Transverse colon (tissue), 4 donors: ENCODE results near the gene MPPED1. TPM values are rescaled to one million over a fixed set of nuclear protein-coding genes. Genes with fewer than 3 reads are reported as not detected.

Source experiments
- DNase-seq: peaks from one replicate; pipeline ENCODE4 v3.0.0-alpha.2; 2019
- H3K27ac ChIP-seq, 4 donors: fragments of 200-600 bp; sonication (generic); 2 replicates each; pipeline ENCODE4 v1.5.1; 2016 to 2018; ENCODE audit warnings: inconsistent platforms in 4 of 4
- H3K27me3 ChIP-seq: fragments of 200-600 bp; sonication (generic); 2 replicates; pipeline ENCODE4 v1.5.1; 2017; ENCODE audit warnings: inconsistent platforms
- H3K36me3 ChIP-seq, 4 donors: fragments of 200-600 bp; sonication (generic); 2 replicates each; pipeline ENCODE4 v1.5.1; 2017 to 2019; ENCODE audit warnings: inconsistent platforms in 4 of 4
- H3K4me1 ChIP-seq, 4 donors: fragments of 200-600 bp; sonication (generic); 2 replicates each; pipeline ENCODE4 v1.5.1; 2017 to 2020; ENCODE audit warnings: inconsistent platforms in 4 of 4
- H3K4me3 ChIP-seq, 4 donors: fragments of 200-600 bp; sonication (generic); 1 replicate in 1 of 4; 2 replicates in 3 of 4; pipeline versions ENCODE4 v1.5.1 to v1.6.1; 2017 to 2019; ENCODE audit warnings: inconsistent platforms in 4 of 4
- H3K9me3 ChIP-seq, 2 donors: fragments of 200-600 bp; sonication (generic); 2 replicates each; pipeline ENCODE4 v1.5.1; 2017 to 2019; ENCODE audit warnings: inconsistent platforms in 2 of 2
- EP300 ChIP-seq: sonication (generic); formaldehyde crosslinking; IDR thresholded peaks from one replicate; pipeline ENCODE4 v1.6.1; 2017; ENCODE audit warnings: antibody characterized with exemption, low read depth
- POLR2A ChIP-seq: fragments of 450-650 bp; IDR thresholded peaks from one replicate; pipeline ENCODE4 v1.6.1; 2016; ENCODE audit warnings: antibody characterized with exemption, mild to moderate bottlenecking, moderate library complexity
- POLR2AphosphoS5 ChIP-seq, 3 donors: sonication (generic); formaldehyde crosslinking; IDR thresholded peaks; one replicate each; pipeline ENCODE4 v1.6.1; 2016; ENCODE audit warnings: antibody characterized with exemption in 3 of 3
- WGBS, 2 donors: methylation state at CpG; one replicate each; pipeline ENCODE4 v1.1.5; 2018; ENCODE audit warnings: low coverage in 1 of 2; 5-methylcytosine and 5-hydroxymethylcytosine counted together
- in situ Hi-C, 4 donors: fragments of 200-750 bp; cut with MboI; loops; one replicate each; pipeline versions ENCODE4 v1.15.0 to v1.15.1; 2017; ENCODE audit warnings: low sequenced_read_pairs in 3 of 4, low pct_ligation_motif_present in 1 of 4, low pct_unique_long_range_greater_than_20kb in 1 of 4
- intact Hi-C: fragments of 100-400 bp; cut with DNase I; formaldehyde crosslinking; loops from one replicate; pipeline ENCODE4 v1.15.1; 2023; ENCODE audit warnings: low total_unique reads
- total RNA-seq, 4 donors: library from RNA; depleted of rRNA; stranded (reverse); fragments of >200 nt; gene quantifications; one replicate each; pipeline ENCODE4 v1.1.0, GENCODE V29; 2016
- TF ChIP-seq, protein P1 (sequence below), 5 experiments: fragments of 200-600 bp in 3 of 5; fragments of 450-650 bp in 2 of 5; sonication (generic) in 3 of 5; IDR thresholded peaks; 1 replicate in 2 of 5; 2 replicates in 3 of 5; pipeline ENCODE4 v1.5.1; 2016 to 2017; ENCODE audit warnings: antibody characterized with exemption in 5 of 5, inconsistent platforms in 3 of 5, mild to moderate bottlenecking in 2 of 5, moderate library complexity in 1 of 5

Gene MPPED1
- total RNA-seq, 4 donors from 2014 or later: not detected

DNA sequence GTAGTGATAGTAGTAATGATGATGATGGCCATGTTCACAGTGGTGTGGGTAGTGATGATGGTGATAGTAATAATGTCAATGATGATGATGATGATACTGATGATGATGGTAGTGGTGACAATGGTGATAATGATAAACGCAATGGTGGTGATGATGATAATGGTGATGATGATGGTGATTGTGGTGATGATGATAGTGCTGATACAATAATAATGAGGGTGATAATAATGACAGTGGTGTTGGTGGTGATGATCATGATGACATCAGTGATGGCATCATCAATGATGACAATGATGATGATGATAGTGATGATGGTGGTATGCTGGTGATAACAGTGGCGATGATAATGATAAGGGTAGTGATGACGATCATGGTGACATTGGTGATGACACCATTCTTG, 92.3 kb downstream of the MPPED1 start:
- Histone ChIP-seq H3K9me3 (no peaks in the 10 kb centered on the region), H3K27me3 (no peaks in the 10 kb centered on the region), H3K27ac (no peak overlapping the region), H3K4me3 (no peak overlapping the region), H3K4me1 (no peaks in the 10 kb centered on the region), H3K36me3 (no peaks in the 10 kb centered on the region)
- TF ChIP-seq EP300 (no peak), POLR2AphosphoS5 (IDR thresholded peaks at IDR 0.05) (no peak), POLR2A (no peak)
- TF ChIP-seq, protein P1, sequence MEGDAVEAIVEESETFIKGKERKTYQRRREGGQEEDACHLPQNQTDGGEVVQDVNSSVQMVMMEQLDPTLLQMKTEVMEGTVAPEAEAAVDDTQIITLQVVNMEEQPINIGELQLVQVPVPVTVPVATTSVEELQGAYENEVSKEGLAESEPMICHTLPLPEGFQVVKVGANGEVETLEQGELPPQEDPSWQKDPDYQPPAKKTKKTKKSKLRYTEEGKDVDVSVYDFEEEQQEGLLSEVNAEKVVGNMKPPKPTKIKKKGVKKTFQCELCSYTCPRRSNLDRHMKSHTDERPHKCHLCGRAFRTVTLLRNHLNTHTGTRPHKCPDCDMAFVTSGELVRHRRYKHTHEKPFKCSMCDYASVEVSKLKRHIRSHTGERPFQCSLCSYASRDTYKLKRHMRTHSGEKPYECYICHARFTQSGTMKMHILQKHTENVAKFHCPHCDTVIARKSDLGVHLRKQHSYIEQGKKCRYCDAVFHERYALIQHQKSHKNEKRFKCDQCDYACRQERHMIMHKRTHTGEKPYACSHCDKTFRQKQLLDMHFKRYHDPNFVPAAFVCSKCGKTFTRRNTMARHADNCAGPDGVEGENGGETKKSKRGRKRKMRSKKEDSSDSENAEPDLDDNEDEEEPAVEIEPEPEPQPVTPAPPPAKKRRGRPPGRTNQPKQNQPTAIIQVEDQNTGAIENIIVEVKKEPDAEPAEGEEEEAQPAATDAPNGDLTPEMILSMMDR (IDR thresholded peaks at IDR 0.05): no peak
- intact Hi-C loops: no loop called here
- 92% methylated on average over 3 of the region's 3 CpGs for WGBS, 2 donors
- in situ Hi-C loops: no loop called here
- no peak for DNase-seq

DNA sequence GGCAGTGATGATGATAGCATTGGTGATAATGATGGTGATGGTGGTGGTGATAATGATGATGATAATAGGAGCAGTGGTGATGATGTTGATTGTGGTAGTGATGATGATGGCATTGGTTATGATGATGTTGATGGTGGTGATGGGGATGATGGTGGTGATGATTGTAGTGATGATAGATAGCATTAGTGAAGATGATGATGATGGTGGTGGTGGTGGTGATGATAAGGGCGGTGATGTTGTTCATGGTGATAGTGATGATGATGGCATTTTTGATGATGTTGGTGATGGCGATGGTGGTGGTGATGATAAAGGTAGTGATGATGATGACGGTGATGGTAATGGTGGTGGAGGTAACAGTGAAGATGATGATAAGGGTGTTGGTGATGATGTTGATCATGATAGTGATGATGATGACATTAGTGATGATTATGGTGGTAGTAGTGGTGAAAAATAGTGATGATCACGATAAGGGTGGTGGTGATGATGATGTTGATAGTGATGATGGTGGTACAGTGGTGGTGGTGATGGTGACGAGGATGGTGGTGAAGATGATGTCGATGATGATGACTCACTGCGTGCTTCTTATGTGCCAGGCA, 93.0 kb downstream of the MPPED1 start:
- H3K4me1 ChIP-seq: no peaks in the 10 kb centered on the region
- intact Hi-C loops (no loop called here), in situ Hi-C loops (no loop called here)
- H3K27me3 ChIP-seq: no peaks in the 10 kb centered on the region
- H3K36me3 ChIP-seq: no peaks in the 10 kb centered on the region
- no peak overlapping the region for H3K4me3 ChIP-seq
- no peak for TF ChIP-seq EP300
- no peak for TF ChIP-seq POLR2A
- no peak for TF ChIP-seq POLR2AphosphoS5 (IDR thresholded peaks at IDR 0.05)
- TF ChIP-seq, protein P1 (IDR thresholded peaks at IDR 0.05): no peak
- DNase-seq: no peak
- H3K27ac ChIP-seq: no peak overlapping the region
- WGBS, 2 donors: 90 to 97% methylated on average over 4 to 7 of the region's 7 CpGs
- no peaks in the 10 kb centered on the region for H3K9me3 ChIP-seq

DNA sequence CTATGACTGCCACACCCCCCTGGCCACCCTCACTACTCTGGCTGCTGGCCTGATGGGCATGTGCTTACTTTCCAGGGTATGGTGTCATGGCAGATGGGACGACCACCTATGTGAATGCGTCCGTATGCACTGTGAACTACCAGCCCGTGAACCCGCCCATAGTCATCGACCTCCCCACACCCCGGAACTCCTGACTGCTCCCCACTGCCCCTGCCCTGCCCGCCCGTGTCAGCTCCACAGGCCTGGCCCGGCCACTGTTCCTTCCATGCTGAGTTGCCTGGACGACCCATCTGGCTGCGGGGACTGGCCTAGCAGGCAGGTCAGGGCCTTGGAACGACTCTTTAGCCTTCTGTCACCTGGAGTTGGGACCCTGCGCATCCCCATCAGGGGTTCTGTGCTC, 93.6 kb downstream of the MPPED1 start:
- in situ Hi-C loops (no loop called here), intact Hi-C loops (no loop called here)
- WGBS, 2 donors: 79 to 93% methylated on average over 6 to 14 of the region's 14 CpGs
- H3K9me3 ChIP-seq: no peaks in the 10 kb centered on the region
- TF ChIP-seq, protein P1 (IDR thresholded peaks at IDR 0.05): no peak
- no peak for TF ChIP-seq EP300
- TF ChIP-seq POLR2A: no peak
- TF ChIP-seq POLR2AphosphoS5 (IDR thresholded peaks at IDR 0.05): no peak
- no peaks in the 10 kb centered on the region for H3K36me3 ChIP-seq
- no peaks in the 10 kb centered on the region for H3K4me1 ChIP-seq
- H3K27ac ChIP-seq: no peak overlapping the region
- no peak for DNase-seq
- no peaks in the 10 kb centered on the region for H3K27me3 ChIP-seq
- no peak overlapping the region for H3K4me3 ChIP-seq

DNA sequence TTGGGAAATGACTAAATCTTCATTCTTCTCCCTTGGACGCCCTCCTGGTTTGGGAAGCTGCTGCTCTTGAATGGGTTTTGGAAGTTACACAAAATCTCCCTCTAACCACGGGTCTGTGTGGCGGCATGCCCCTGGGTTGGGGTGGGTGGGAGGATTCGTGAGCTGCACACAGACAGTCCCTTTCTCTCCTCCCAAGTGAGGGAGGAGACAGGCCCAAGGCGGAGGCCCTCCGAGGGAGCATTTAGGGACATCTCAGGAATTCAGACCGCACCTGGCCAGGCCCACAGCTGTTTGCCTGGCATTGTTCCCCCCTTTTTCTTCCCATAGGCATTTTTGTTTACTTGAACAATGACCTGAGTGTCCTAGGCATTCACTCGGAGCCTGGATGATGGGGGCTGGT, 94.1 kb downstream of the MPPED1 start:
- no peak overlapping the region for H3K27ac ChIP-seq
- no peaks in the 10 kb centered on the region for H3K27me3 ChIP-seq
- TF ChIP-seq POLR2AphosphoS5 (IDR thresholded peaks at IDR 0.05) (no peak), POLR2A (no peak), EP300 (no peak)
- TF ChIP-seq, protein P1 (IDR thresholded peaks at IDR 0.05): no peak
- DNase-seq: no peak
- no peaks in the 10 kb centered on the region for H3K4me1 ChIP-seq
- in situ Hi-C loops (no loop called here), intact Hi-C loops (no loop called here)
- no peak overlapping the region for H3K4me3 ChIP-seq
- 83% methylated on average over 8 of the region's 8 CpGs; no CpG with 5 or more reads in 1 of the 2 donors for WGBS, 2 donors
- H3K36me3 ChIP-seq: no peaks in the 10 kb centered on the region
- H3K9me3 ChIP-seq: no peaks in the 10 kb centered on the region
